BE2C (cell line): Measurements from ENCODE around the gene PRDM10.

Source experiments
- DNase-seq: peaks from one replicate; pipeline ENCODE4 v3.0.0-alpha.2; 2020
- H3K27me3 ChIP-seq: fragments of 250-450 bp; sonication (Bioruptor Pico); 2 replicates; pipeline ENCODE4 v1.5.1; 2020; ENCODE audit warnings: mild to moderate bottlenecking
- H3K36me3 ChIP-seq: fragments of 250-450 bp; sonication (Bioruptor Pico); 2 replicates; pipeline ENCODE4 v1.5.1; 2020; ENCODE audit warnings: mild to moderate bottlenecking
- H3K4me1 ChIP-seq: fragments of 250-450 bp; sonication (Bioruptor Pico); 2 replicates; pipeline ENCODE4 v1.5.1; 2020
- H3K4me3 ChIP-seq: 2 replicates; pipeline ENCODE4 v1.5.1; 2011; ENCODE audit warnings: low read depth, low read length
- H3K9me3 ChIP-seq: fragments of 250-450 bp; sonication (Bioruptor Pico); 2 replicates; pipeline ENCODE4 v1.5.1; 2020
- CTCF ChIP-seq: IDR thresholded peaks from 2 replicates; pipeline ENCODE4 v1.5.1; 2012; ENCODE audit warnings: mild to moderate bottlenecking, low read depth, low read length

The PRDM10 gene

GRCh38 chr11:129976328-129976727 is 26.3 kb downstream of the PRDM10 start:
- Histone ChIP-seq H3K27me3 (no peaks in the 10 kb centered on the region), H3K9me3 (no peaks in the 10 kb centered on the region), H3K36me3 (no peaks in the 10 kb centered on the region), H3K4me1 (no peaks in the 10 kb centered on the region), H3K4me3 (no peak overlapping the region)
- no peak for DNase-seq
- TF ChIP-seq CTCF: no peak

- no peak overlapping the region for H3K4me3 ChIP-seq
- no peaks in the 10 kb centered on the region for H3K9me3 ChIP-seq
- TF ChIP-seq CTCF: no peak
- no peaks in the 10 kb centered on the region for H3K4me1 ChIP-seq
- H3K36me3 ChIP-seq: no peaks in the 10 kb centered on the region
- no peak for DNase-seq
- H3K27me3 ChIP-seq: no peaks in the 10 kb centered on the region
Observed at GRCh38 chr11:129975543-129975942, 27.1 kb downstream of the PRDM10 start.

- DNase-seq: no peak
- Histone ChIP-seq H3K9me3 (no peaks in the 10 kb centered on the region), H3K4me3 (no peak overlapping the region), H3K4me1 (no peaks in the 10 kb centered on the region), H3K36me3 (no peaks in the 10 kb centered on the region), H3K27me3 (no peaks in the 10 kb centered on the region)
- TF ChIP-seq CTCF: no peak
Observed at GRCh38 chr11:129974672-129975071, 28.0 kb downstream of the PRDM10 start.

- Histone ChIP-seq H3K4me1 (no peaks in the 10 kb centered on the region), H3K4me3 (no peak overlapping the region), H3K9me3 (no peaks in the 10 kb centered on the region), H3K36me3 (no peaks in the 10 kb centered on the region), H3K27me3 (no peaks in the 10 kb centered on the region)
- no peak for TF ChIP-seq CTCF
- DNase-seq: no peak
Observed at GRCh38 chr11:129974237-129974636, 28.4 kb downstream of the PRDM10 start.

GRCh38 chr11:129973809-129974208 is 28.8 kb downstream of the PRDM10 start:
- TF ChIP-seq CTCF: no peak
- no peaks in the 10 kb centered on the region for H3K4me1 ChIP-seq
- no peak overlapping the region for H3K4me3 ChIP-seq
- no peaks in the 10 kb centered on the region for H3K36me3 ChIP-seq
- no peaks in the 10 kb centered on the region for H3K9me3 ChIP-seq
- DNase-seq: no peak
- H3K27me3 ChIP-seq: no peaks in the 10 kb centered on the region

- Histone ChIP-seq H3K4me3 (no peak overlapping the region), H3K36me3 (no peaks in the 10 kb centered on the region), H3K9me3 (no peaks in the 10 kb centered on the region), H3K27me3 (no peaks in the 10 kb centered on the region), H3K4me1 (no peaks in the 10 kb centered on the region)
- no peak for DNase-seq
- no peak for TF ChIP-seq CTCF
Observed at GRCh38 chr11:129973068-129973467, 29.6 kb downstream of the PRDM10 start.
